Neural progenitor cell (in vitro differentiated cells): ENCODE measurements around the gene DCC. TPM values are rescaled to one million over a fixed set of nuclear protein-coding genes. Genes with fewer than 3 reads are reported as not detected.

Source experiments
- DNase-seq: peaks from one replicate; pipeline ENCODE4 v3.0.0-alpha.2; 2016; ENCODE audit warnings: low spot score
- H2AFZ ChIP-seq: fragments of 200-600 bp; sonication (generic); replicated peaks from 2 replicates; pipeline ENCODE4 v1.6.1; 2016; ENCODE audit warnings: antibody characterized with exemption
- H3F3A ChIP-seq: fragments of 200-600 bp; sonication (generic); 2 replicates; pipeline ENCODE4 v1.6.1; 2016; ENCODE audit warnings: antibody characterized with exemption, low read depth
- H3K27ac ChIP-seq: fragments of 200-600 bp; sonication (generic); 2 replicates; pipeline ENCODE4 v1.5.1; 2016; ENCODE audit warnings: mild to moderate bottlenecking
- H3K27me3 ChIP-seq: fragments of 200-600 bp; sonication (generic); 2 replicates; pipeline ENCODE4 v1.6.1; 2016; ENCODE audit warnings: mild to moderate bottlenecking, moderate library complexity
- H3K36me3 ChIP-seq: fragments of 200-600 bp; sonication (generic); 2 replicates; pipeline ENCODE4 v1.5.1; 2016
- H3K4me1 ChIP-seq: fragments of 200-600 bp; sonication (generic); 2 replicates; pipeline ENCODE4 v1.6.1; 2016; ENCODE audit warnings: mixed run types
- H3K4me2 ChIP-seq: fragments of 200-600 bp; sonication (generic); 2 replicates; pipeline ENCODE4 v1.6.1; 2016
- H3K4me3 ChIP-seq: fragments of 200-600 bp; sonication (generic); 2 replicates; pipeline ENCODE4 v1.5.1; 2016
- H3K79me2 ChIP-seq: fragments of 200-600 bp; sonication (generic); 2 replicates; pipeline ENCODE4 v1.6.1; 2016; ENCODE audit warnings: low read depth
- H3K9ac ChIP-seq: fragments of 200-600 bp; sonication (generic); 2 replicates; pipeline ENCODE4 v1.6.1; 2016
- H3K9me3 ChIP-seq: fragments of 200-600 bp; sonication (generic); 2 replicates; pipeline ENCODE4 v1.5.1; 2016; ENCODE audit warnings: low read depth
- H4K20me1 ChIP-seq: fragments of 200-600 bp; sonication (generic); 2 replicates; pipeline ENCODE4 v1.6.1; 2016; ENCODE audit warnings: low read depth
- H3K27ac Mint-ChIP-seq: 3 replicates; pipeline ENCODE4 v1.8.0; 2021; ENCODE audit warnings: mixed read lengths
- H3K27me3 Mint-ChIP-seq: 2 replicates; pipeline ENCODE4 v1.8.0; 2022; ENCODE audit warnings: low read depth, mild to moderate bottlenecking, inconsistent platforms, moderate library complexity, mixed read lengths; ENCODE audit not compliant: insufficient read depth
- H3K36me3 Mint-ChIP-seq: 3 replicates; pipeline ENCODE4 v1.8.0; 2021; ENCODE audit warnings: mixed read lengths
- H3K4me1 Mint-ChIP-seq: 3 replicates; pipeline ENCODE4 v1.8.0; 2021; ENCODE audit warnings: mixed read lengths
- H3K4me3 Mint-ChIP-seq: 3 replicates; pipeline ENCODE4 v1.8.0; 2021; ENCODE audit warnings: mild to moderate bottlenecking, moderate library complexity, mixed read lengths
- H3K9me3 Mint-ChIP-seq: 3 replicates; pipeline ENCODE4 v1.8.0; 2020; ENCODE audit warnings: mixed read lengths
- EZH2 ChIP-seq: fragments of 200-600 bp; sonication (generic); IDR thresholded peaks from 2 replicates; pipeline ENCODE4 v1.6.1; 2017; ENCODE audit warnings: antibody characterized with exemption, mild to moderate bottlenecking, moderate library complexity
- EZH2phosphoT487 ChIP-seq: fragments of 200-600 bp; sonication (generic); IDR thresholded peaks from 2 replicates; pipeline ENCODE4 v1.6.1; 2017; ENCODE audit warnings: antibody characterized with exemption
- total RNA-seq: library from RNA; depleted of rRNA; stranded (reverse); fragments of >200 nt; gene quantifications from 2 replicates; pipeline ENCODE4 v1.2.3, GENCODE V29; 2015; ENCODE audit warnings: low replicate concordance
- TF ChIP-seq, protein P1 (sequence below): fragments of 200-600 bp; sonication (generic); IDR thresholded peaks from 2 replicates; pipeline ENCODE4 v1.5.1; 2017; ENCODE audit warnings: antibody characterized with exemption, mild to moderate bottlenecking

Gene DCC
- total RNA-seq, 1 donor from 2014 or later = 0.41 TPM

DNA sequence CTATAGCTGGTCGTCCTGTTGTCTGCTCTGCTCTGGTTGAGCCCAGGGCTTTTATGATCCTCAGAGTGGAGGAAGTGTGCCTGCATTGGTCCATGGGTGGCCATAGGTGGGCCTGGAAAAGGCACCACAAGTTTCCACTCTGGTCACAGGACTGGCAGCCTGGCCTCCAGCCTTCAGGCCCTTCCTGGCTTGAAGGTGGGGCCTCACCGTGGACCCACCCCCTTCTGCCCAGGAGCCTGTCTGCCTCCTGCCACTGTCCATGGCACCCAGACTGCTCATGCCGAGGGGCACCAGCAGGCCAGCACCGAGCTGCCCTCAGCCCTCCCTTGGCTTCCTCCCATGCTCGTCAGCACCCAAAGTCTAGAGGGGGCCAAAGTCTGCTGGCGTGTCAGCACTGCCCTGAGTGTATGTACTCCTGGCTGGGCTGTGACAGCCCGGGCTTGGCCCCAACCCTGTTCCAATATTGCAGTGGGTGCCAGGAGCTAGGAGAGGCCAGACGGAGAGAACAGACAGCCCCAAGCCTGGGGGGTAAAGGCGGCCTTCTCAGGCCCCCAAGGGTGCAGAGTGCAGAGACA lies 529.4 kb downstream of the DCC start:
- Mint-ChIP-seq H3K27ac (no peak overlapping the region), H3K4me1 (no peaks in the 10 kb centered on the region), H3K27me3 (no peaks in the 10 kb centered on the region), H3K4me3 (no peak overlapping the region), H3K36me3 (no peaks in the 10 kb centered on the region), H3K9me3 (peaks cover 2% of the 10 kb centered on the region)
- DNase-seq = no peak
- no peaks in the 10 kb centered on the region for H3K27me3 ChIP-seq
- no peaks in the 10 kb centered on the region for H3K36me3 ChIP-seq
- no peaks in the 10 kb centered on the region for H3K79me2 ChIP-seq
- no peak overlapping the region for H3K9ac ChIP-seq
- H3K4me1 ChIP-seq = no peaks in the 10 kb centered on the region
- no peaks in the 10 kb centered on the region for H3F3A ChIP-seq
- H3K27ac ChIP-seq = no peak overlapping the region
- no peak overlapping the region for H2AFZ ChIP-seq
- H4K20me1 ChIP-seq = no peaks in the 10 kb centered on the region
- H3K9me3 ChIP-seq = no peaks in the 10 kb centered on the region
- H3K4me3 ChIP-seq = no peak overlapping the region
- no peak for TF ChIP-seq EZH2
- TF ChIP-seq, protein P1, sequence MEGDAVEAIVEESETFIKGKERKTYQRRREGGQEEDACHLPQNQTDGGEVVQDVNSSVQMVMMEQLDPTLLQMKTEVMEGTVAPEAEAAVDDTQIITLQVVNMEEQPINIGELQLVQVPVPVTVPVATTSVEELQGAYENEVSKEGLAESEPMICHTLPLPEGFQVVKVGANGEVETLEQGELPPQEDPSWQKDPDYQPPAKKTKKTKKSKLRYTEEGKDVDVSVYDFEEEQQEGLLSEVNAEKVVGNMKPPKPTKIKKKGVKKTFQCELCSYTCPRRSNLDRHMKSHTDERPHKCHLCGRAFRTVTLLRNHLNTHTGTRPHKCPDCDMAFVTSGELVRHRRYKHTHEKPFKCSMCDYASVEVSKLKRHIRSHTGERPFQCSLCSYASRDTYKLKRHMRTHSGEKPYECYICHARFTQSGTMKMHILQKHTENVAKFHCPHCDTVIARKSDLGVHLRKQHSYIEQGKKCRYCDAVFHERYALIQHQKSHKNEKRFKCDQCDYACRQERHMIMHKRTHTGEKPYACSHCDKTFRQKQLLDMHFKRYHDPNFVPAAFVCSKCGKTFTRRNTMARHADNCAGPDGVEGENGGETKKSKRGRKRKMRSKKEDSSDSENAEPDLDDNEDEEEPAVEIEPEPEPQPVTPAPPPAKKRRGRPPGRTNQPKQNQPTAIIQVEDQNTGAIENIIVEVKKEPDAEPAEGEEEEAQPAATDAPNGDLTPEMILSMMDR = no peak
- TF ChIP-seq EZH2phosphoT487 = no peak
- no peak overlapping the region for H3K4me2 ChIP-seq

DNA sequence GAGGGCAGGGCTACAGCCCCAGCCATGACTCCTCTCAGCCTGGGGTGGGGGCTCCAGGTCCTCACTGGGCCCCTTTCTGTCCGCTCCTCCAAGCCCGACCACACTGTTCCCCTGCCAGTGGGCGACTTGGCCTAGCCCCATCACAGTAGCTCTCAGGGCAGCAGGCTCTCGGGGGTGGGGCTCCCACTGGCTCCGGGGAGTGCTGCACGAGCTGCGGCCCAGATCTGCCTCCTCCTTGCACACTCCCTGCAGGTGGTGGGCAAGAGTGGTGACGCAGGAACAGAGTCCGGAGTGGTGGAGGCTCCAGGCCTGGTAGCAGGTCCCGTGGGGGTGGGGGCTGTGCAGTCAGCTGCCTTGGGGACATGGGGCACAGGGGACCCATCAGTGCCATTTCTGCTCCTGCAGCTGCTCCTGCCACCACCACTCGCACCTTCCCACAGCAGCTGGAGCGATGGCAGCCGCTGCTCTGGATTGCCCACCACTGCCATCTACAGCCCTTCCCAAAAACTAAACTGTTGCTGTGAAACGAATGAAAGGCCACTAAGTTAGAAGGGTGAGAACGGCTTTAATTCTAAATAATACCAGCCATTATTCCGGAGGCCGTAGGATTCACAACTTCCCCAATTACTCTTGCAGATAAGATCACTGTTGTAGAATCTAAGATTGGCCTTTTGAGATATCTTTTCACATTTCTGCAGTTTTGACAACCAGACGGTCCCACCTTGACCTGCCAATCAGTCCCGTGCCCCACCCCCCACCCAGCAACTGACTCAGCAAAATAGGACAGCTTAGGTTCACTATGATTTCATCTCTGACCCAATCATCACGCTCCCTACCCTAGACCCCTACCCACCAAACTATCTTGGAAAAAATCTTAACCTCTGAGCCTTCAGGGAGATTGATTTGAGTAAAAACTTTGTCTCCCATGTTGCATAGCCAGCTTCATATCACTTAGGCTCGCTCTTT lies 530.2 kb downstream of the DCC start:
- Mint-ChIP-seq H3K9me3 (peaks cover 2% of the 10 kb centered on the region), H3K27me3 (no peaks in the 10 kb centered on the region), H3K4me3 (no peak overlapping the region), H3K4me1 (no peaks in the 10 kb centered on the region), H3K36me3 (no peaks in the 10 kb centered on the region), H3K27ac (peak overlapping the region; percentile 29)
- Histone ChIP-seq H3K9me3 (no peaks in the 10 kb centered on the region), H3F3A (no peaks in the 10 kb centered on the region), H2AFZ (no peak overlapping the region), H3K4me2 (no peak overlapping the region), H3K4me3 (no peak overlapping the region), H3K9ac (no peak overlapping the region), H3K4me1 (no peaks in the 10 kb centered on the region), H3K36me3 (no peaks in the 10 kb centered on the region), H3K27ac (no peak overlapping the region), H3K79me2 (no peaks in the 10 kb centered on the region), H4K20me1 (no peaks in the 10 kb centered on the region), H3K27me3 (no peaks in the 10 kb centered on the region)
- TF ChIP-seq, protein P1 = peak; percentile 56
- no peak for TF ChIP-seq EZH2
- DNase-seq = peak; percentile 54

DNA sequence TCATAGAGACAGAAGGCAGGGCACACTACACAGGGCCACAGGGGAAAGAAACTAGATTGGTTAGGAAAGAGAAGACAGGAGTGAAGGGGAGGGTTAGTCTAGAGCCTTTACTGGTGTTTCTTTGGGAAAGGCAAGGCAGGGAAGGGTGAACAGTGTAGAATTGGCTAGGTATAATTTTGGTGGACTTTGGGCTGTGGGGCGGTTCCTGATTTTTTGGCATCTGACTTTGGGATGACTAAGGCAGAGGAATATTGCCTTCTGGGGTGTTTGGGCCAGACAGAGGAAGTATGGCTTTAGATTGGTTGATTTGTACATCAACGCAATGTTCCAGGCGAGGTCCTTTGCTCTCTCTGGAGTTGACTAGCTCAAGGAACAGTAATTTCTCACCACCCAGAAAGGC lies 534.8 kb downstream of the DCC start:
- DNase-seq = no peak
- Histone ChIP-seq H3K9me3 (no peaks in the 10 kb centered on the region), H3K4me2 (no peak overlapping the region), H3K9ac (no peak overlapping the region), H4K20me1 (no peaks in the 10 kb centered on the region), H2AFZ (no peak overlapping the region), H3K4me3 (no peak overlapping the region), H3F3A (no peaks in the 10 kb centered on the region), H3K4me1 (no peaks in the 10 kb centered on the region), H3K36me3 (no peaks in the 10 kb centered on the region), H3K27me3 (no peaks in the 10 kb centered on the region), H3K27ac (no peak overlapping the region), H3K79me2 (no peaks in the 10 kb centered on the region)
- H3K36me3 Mint-ChIP-seq = no peaks in the 10 kb centered on the region
- no peaks in the 10 kb centered on the region for H3K4me1 Mint-ChIP-seq
- TF ChIP-seq EZH2phosphoT487 = no peak
- TF ChIP-seq, protein P1 = no peak
- TF ChIP-seq EZH2 = no peak
- H3K27me3 Mint-ChIP-seq = no peaks in the 10 kb centered on the region
- H3K27ac Mint-ChIP-seq = no peak overlapping the region
- H3K9me3 Mint-ChIP-seq = no peaks in the 10 kb centered on the region
- no peak overlapping the region for H3K4me3 Mint-ChIP-seq
